A549 treated with CpdA at 1 μM for 4 hours (cell line): ENCODE data around the gene AGTR1. TPM values are rescaled to one million over a fixed set of nuclear protein-coding genes. Genes with fewer than 3 reads are reported as not detected.

Experiments used
- total RNA-seq: library from RNA; stranded (reverse); fragments of 200-300 nt; extraction: Qiagen RNA extraction; gene quantifications from 5 replicates; pipeline ENCODE4 v1.2.3, GENCODE V29; 2022; ENCODE audit warnings: low read depth

AGTR1 gene
- 0.30 to 0.50 TPM (median 0.42 TPM) in 5 replicates for total RNA-seq

DNA sequence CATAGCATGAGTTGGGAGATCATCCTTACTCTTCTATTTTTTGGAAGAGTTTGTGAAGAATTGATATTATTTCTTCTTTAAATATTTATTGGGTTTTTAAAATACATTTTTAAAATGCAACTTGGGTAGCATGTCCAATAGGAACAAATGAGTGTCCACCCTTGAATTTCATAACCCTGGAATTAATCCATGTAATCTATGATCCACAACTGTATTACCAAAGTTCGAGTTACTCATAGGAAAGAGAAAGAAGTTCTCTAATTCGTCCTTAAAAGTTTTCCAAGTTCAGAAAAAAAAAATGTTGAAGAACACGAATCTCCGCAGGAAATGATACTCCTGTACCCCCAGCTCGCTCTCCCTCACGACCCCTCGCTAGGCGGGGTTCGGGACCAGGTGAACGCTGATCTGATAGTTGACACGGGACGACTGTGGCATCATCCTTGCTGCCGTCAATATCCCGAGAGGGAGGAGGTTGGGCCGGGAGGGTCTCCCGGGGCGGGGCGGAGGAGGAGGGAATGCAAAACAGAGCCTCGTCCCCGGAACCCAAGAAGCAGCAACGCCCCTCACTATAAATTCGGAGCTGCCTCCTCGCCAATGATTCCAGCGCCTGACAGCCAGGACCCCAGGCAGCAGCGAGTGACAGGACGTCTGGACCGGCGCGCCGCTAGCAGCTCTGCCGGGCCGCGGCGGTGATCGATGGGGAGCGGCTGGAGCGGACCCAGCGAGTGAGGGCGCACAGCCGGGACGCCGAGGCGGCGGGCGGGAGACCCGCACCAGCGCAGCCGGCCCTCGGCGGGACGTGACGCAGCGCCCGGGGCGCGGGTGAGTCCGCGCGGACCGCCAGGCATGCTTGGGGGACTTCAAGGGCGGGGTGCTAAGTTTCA is at the start of gene AGTR1:
AGTR1 (plus strand) TSS at position 598 of the 884 bp plus-strand sequence. CDS start 43,133 bp downstream, outside the sequence.

Other genes starting within 250 kb of the AGTR1 start
- not detected in 5 replicates for gene CPB1, start 129.9 kb downstream of the AGTR1 start, total RNA-seq
- not detected in 5 replicates for gene CPA3, start 167.4 kb downstream of the AGTR1 start, total RNA-seq